Activated CD4-positive, alpha-beta T cell treated with anti-CD3 and anti-CD28 coated beads, Interleukin-2, amount 10 ng/mL, durations not matched to agents 24 days and 14 days (primary cell): Measurements from ENCODE around the gene IGFBP5. TPM values are rescaled to one million over a fixed set of nuclear protein-coding genes. Genes with fewer than 3 reads are reported as not detected.

Experiments
- DNase-seq: peaks from one replicate; pipeline ENCODE4 v3.0.0; 2022
- H3K27ac Mint-ChIP-seq: one replicate; pipeline ENCODE4 v1.8.0; 2022; ENCODE audit warnings: mild to moderate bottlenecking, mixed read lengths
- H3K27me3 Mint-ChIP-seq: one replicate; pipeline ENCODE4 v1.8.0; 2022; ENCODE audit warnings: mixed read lengths
- H3K36me3 Mint-ChIP-seq: one replicate; pipeline ENCODE4 v1.8.0; 2022; ENCODE audit warnings: low read depth, mild to moderate bottlenecking, mixed read lengths
- H3K4me1 Mint-ChIP-seq: one replicate; pipeline ENCODE4 v1.8.0; 2021; ENCODE audit warnings: mixed read lengths
- H3K4me3 Mint-ChIP-seq: one replicate; pipeline ENCODE4 v1.8.0; 2022; ENCODE audit warnings: mild to moderate bottlenecking, moderate library complexity, mixed read lengths
- H3K9me3 Mint-ChIP-seq: one replicate; pipeline ENCODE4 v1.8.0; 2021; ENCODE audit warnings: mixed read lengths
- intact Hi-C: fragments of 100-400 bp; cut with micrococcal nuclease; formaldehyde crosslinking; loops from one replicate; pipeline ENCODE4 v1.15.1; 2023
- total RNA-seq: library from RNA; stranded (reverse); gene quantifications from 2 replicates; pipeline ENCODE4 v1.2.3, GENCODE V29; 2022

The IGFBP5 gene
- total RNA-seq, 1 donor from 2014 or later, result not detected

DNA sequence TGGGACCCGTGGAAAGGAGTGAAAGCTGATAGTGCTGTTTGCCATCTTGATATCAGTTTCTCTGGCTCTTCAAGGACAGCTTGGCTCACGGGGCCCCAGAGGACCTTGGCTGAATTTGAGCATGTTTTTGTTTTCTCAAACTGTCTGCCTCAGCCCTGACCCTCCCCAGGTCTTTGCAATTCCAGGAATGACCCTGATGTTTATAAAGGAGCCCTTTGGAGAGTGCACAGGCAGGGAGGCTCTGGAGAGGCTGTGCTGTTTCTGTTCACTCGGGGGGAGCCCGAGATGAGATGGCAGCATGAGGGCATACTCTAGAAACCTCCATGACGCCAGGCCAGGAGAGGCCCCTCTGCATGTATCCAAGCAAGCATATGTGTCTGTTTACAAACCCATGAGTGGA, 45.8 kb downstream of the IGFBP5 start:
- intact Hi-C loops, result no loop called here
- peaks cover 5% of the 10 kb centered on the region for H3K9me3 Mint-ChIP-seq
- H3K4me1 Mint-ChIP-seq, result peaks cover 8% of the 10 kb centered on the region
- peaks cover 11% of the 10 kb centered on the region for H3K36me3 Mint-ChIP-seq
- no peak for DNase-seq
- H3K27ac Mint-ChIP-seq, result no peak overlapping the region
- H3K27me3 Mint-ChIP-seq, result peaks cover 6% of the 10 kb centered on the region
- H3K4me3 Mint-ChIP-seq, result no peak overlapping the region

DNA sequence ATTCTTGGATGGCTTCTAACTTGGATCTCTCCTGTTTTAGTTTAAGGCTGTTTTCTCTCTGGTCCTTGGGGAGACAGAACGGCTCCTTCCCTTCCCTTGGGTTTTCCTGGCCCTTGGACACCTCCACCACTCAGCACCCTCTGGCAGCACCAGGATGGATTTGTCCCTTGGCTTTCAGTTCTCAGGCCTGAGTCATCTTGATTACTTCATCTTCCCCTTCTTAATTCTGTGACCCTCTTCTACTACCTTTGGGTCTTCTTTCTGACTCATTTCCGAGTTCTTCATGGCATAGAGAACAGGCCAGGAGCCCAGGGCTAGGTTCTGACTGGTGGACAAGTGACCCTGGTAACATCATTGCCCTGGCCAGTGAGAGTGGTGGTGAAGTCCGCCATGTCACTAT, 47.2 kb downstream of the IGFBP5 start:
- intact Hi-C loops, result no loop called here
- Mint-ChIP-seq H3K27me3 (peaks cover 6% of the 10 kb centered on the region), H3K9me3 (peaks cover 7% of the 10 kb centered on the region), H3K36me3 (peaks cover 11% of the 10 kb centered on the region), H3K27ac (no peak overlapping the region), H3K4me3 (no peak overlapping the region), H3K4me1 (peaks cover 9% of the 10 kb centered on the region)
- no peak for DNase-seq

DNA sequence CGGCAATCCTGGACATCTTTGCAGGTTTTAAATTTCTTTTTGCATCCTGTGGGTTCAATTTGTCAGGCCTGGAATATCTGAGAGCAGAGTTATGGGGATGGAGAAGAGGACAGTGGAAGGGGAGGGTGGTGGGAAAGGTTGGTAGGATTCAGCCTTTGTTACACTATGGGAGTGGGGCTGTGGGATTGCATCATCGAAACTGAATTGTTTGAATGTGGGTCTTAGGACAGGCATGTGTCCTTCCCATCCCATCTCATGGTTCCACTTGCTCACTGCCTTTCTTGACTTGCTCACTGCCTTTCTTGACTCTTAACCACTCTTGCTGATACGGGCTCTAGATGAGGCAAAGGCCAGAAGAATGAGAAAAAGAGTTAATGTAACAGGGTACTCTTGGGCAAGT, 49.2 kb downstream of the IGFBP5 start:
- Mint-ChIP-seq H3K27ac (no peak overlapping the region), H3K27me3 (peaks cover 6% of the 10 kb centered on the region), H3K4me1 (peaks cover 7% of the 10 kb centered on the region), H3K4me3 (no peak overlapping the region), H3K36me3 (peaks cover 11% of the 10 kb centered on the region), H3K9me3 (peaks cover 7% of the 10 kb centered on the region)
- intact Hi-C loops, result no loop called here
- no peak for DNase-seq

DNA sequence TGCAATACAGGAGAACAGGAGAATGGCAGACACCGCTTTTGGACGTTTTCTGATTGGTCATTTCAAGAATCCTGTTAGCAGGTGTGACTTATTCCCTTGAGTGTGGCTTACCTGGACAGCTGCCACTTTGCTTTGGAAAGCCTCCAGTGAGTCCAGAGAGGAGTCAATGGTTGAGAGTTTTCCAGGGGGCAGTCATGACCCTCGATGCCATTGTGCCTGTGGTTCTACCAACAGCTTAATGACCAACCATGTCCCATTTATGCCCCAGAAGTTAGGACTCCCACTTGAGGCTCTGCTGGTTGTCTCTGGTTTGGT, 49.8 kb downstream of the IGFBP5 start:
- H3K27ac Mint-ChIP-seq, result no peak overlapping the region
- H3K27me3 Mint-ChIP-seq, result peaks cover 6% of the 10 kb centered on the region
- H3K36me3 Mint-ChIP-seq, result peaks cover 11% of the 10 kb centered on the region
- H3K4me1 Mint-ChIP-seq, result peaks cover 7% of the 10 kb centered on the region
- intact Hi-C loops, result no loop called here
- peaks cover 7% of the 10 kb centered on the region for H3K9me3 Mint-ChIP-seq
- H3K4me3 Mint-ChIP-seq, result no peak overlapping the region
- no peak for DNase-seq

- peaks cover 7% of the 10 kb centered on the region for H3K9me3 Mint-ChIP-seq
- no peak overlapping the region for H3K27ac Mint-ChIP-seq
- peaks cover 6% of the 10 kb centered on the region for H3K27me3 Mint-ChIP-seq
- peaks cover 7% of the 10 kb centered on the region for H3K4me1 Mint-ChIP-seq
- intact Hi-C loops, result no loop called here
- peaks cover 12% of the 10 kb centered on the region for H3K36me3 Mint-ChIP-seq
- no peak overlapping the region for H3K4me3 Mint-ChIP-seq
- no peak for DNase-seq
These were observed 50.3 kb downstream of the IGFBP5 start for GRCh38 chr2:216644842-216645635.

DNA sequence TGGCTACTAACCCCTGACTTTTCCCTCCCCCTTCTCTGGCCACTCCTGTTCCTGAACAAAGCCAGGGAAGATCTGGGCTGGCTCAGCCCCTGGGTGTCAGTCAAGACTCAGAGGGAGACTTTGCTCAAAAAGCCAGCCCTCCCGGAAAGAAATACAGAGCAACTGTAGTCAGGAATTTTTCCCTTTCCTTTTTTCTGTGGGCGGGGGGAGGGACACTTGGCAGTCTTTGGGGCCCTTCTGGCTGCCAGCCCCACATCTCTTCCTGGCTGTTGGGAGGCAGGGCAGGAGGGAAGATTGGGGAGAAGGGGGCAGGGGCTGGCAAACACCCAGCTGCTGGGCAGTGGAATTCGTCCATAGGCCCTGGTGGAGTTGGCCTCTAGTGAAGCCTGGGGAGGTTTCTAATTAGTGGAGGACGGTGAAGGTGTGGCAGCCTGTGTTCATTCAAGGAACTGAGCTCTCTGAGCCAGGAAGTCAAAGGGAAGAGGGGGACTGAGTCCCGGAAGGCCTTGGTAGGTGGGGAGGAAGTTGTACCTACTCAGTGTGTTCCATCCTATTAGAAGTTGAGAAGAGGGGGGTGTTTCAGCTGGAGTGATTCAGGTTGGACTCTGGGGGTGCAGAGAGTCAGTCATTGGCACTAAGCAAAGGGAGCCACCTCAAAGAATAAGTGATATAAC, 51.2 kb downstream of the IGFBP5 start:
- peaks cover 8% of the 10 kb centered on the region for H3K4me1 Mint-ChIP-seq
- no peak overlapping the region for H3K27ac Mint-ChIP-seq
- peaks cover 8% of the 10 kb centered on the region for H3K27me3 Mint-ChIP-seq
- H3K4me3 Mint-ChIP-seq, result no peak overlapping the region
- intact Hi-C loops, result no loop called here
- peaks cover 16% of the 10 kb centered on the region for H3K36me3 Mint-ChIP-seq
- DNase-seq, result no peak
- peaks cover 7% of the 10 kb centered on the region for H3K9me3 Mint-ChIP-seq

- Mint-ChIP-seq H3K27ac (no peak overlapping the region), H3K4me3 (no peak overlapping the region), H3K4me1 (peaks cover 30% of the 10 kb centered on the region), H3K27me3 (peaks cover 42% of the 10 kb centered on the region), H3K9me3 (no peaks in the 10 kb centered on the region), H3K36me3 (peaks cover 21% of the 10 kb centered on the region)
- intact Hi-C loops, result no loop called here
- no peak for DNase-seq
These were observed 57.9 kb downstream of the IGFBP5 start for GRCh38 chr2:216637472-216637871.

DNA sequence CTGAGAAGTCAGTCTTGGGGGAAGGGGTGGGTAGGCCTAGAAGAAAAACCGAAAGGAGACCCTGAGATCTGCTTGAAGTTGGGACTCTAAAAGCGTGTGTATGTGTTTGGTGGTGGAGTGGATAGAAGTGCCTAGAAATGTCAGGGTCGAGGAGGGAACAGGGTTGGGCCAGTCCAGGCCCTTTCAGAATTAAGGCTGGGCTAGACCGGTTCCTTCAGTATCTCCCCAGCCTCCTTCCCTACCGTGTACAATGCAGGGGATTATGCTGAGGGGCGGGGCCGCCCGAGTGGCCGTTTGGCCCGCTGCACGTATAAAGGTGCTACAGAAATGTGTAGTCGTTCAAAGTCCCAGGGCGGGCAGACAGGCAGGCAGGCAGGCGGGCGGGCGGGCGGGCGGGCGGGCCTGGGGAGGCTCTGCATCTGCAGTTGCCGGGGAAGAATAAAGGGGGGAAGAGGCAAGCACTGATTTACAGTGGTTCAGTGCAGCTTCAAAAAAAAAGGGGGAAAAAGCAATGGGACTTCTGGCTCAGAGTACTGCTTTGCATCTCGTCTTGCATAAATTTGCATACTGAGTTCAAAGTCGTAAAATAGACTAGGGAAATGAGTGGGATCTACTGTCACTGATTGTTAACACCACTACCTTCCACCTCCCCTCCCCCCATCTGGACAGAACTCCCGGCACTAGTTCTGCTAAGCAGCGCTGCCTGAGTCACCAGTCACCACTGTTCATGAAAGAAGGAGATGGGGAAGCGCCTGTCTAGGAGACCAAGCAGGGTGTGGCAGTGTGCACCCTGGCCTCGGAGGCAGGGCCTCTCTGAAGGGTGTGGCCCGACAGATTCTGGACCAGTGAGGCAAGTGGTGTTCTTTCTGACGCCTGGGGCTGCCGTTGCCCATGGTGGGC, 58.5 kb downstream of the IGFBP5 start:
- Mint-ChIP-seq H3K4me1 (peaks cover 30% of the 10 kb centered on the region), H3K36me3 (peaks cover 21% of the 10 kb centered on the region), H3K9me3 (no peaks in the 10 kb centered on the region), H3K4me3 (peak overlapping the region; percentile 88), H3K27me3 (peaks cover 49% of the 10 kb centered on the region), H3K27ac (no peak overlapping the region)
- no peak for DNase-seq
- intact Hi-C loops, result no loop called here

DNA sequence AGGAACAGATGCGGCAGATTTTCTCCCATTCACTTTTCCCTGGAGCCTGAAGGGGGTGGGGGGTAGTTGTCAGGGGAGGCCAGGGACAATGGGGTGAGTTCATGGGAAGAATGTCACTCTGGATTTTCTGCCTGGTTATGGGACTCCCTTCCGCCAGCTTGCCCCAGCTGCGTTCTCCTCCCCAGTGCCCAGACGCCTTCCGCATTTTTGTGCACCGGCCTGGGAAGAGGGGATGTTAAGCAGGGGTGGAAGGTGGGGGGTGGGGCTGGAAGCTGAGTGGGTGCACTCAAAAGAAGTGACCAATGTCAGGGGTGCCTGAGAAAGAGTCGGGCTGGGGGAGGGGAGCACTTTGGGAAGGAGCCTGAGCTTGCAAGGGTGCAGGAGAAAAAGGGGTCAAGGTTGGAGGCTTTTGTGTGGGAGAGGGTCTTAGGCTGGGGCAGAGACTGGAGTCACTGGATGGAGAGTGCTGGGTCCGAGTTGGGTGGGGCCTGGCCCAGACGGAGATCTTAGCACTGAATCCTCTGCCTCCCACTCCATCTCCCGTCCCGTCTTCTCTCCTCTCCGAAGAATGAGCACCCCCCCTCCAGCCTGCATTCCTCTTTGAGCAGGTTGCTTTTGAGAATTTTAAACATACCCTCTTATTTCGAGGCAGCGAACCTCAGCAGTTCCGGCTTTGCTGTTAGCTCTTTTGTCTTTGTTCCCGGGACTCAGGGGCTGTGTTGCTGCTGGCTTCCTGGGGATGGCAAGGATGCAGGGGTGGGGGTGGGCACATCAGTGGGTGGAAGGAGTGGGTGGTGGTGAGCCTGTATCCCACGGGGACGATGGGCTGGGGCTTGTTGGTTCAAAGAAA, 59.4 kb downstream of the IGFBP5 start:
- H3K27ac Mint-ChIP-seq, result no peak overlapping the region
- peaks cover 21% of the 10 kb centered on the region for H3K36me3 Mint-ChIP-seq
- intact Hi-C loops, result no loop called here
- H3K4me3 Mint-ChIP-seq, result peak overlapping the region; percentile 88
- H3K4me1 Mint-ChIP-seq, result peaks cover 30% of the 10 kb centered on the region
- DNase-seq, result no peak
- no peaks in the 10 kb centered on the region for H3K9me3 Mint-ChIP-seq
- peaks cover 55% of the 10 kb centered on the region for H3K27me3 Mint-ChIP-seq

DNA sequence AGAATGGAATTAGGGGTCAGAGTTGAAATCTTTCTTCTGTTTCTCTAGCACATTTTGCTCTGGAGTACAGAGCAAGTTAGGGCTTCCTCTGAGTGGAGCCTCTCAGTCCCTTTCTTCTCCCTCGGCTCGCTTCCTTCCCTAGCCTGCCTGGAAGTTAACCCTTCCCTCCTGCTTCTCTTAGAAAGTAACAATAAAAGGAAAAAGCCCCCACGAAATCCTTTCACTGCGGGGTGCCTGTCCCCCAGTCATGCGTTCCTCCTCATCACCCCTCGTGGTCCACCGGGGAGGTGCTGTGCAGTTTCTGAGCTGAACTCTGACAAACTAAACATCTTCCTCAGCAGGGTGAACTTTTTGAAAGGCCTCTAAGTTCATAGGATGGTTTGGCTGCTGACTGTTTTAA, 60.2 kb downstream of the IGFBP5 start:
- peaks cover 58% of the 10 kb centered on the region for H3K27me3 Mint-ChIP-seq
- DNase-seq, result peak; percentile 60

GRCh38 chr2:216634370-216635148, 60.8 kb downstream of the IGFBP5 start:
- Mint-ChIP-seq H3K36me3 (peaks cover 17% of the 10 kb centered on the region), H3K4me3 (peak overlapping the region; percentile 95), H3K27me3 (peaks cover 61% of the 10 kb centered on the region), H3K9me3 (no peaks in the 10 kb centered on the region), H3K27ac (peak overlapping the region; percentile 75), H3K4me1 (peaks cover 29% of the 10 kb centered on the region)
- no peak for DNase-seq
- intact Hi-C loops, result no loop called here

More for the DNA sequence above, 60.2 kb downstream of the IGFBP5 start:
- Mint-ChIP-seq H3K9me3 (no peaks in the 10 kb centered on the region), H3K4me1 (peaks cover 30% of the 10 kb centered on the region), H3K27ac (peak overlapping the region; percentile 55), H3K36me3 (peaks cover 21% of the 10 kb centered on the region), H3K4me3 (peak overlapping the region; percentile 88)
- intact Hi-C loops, result no loop called here

- Mint-ChIP-seq H3K36me3 (peaks cover 16% of the 10 kb centered on the region), H3K9me3 (no peaks in the 10 kb centered on the region), H3K4me1 (peaks cover 29% of the 10 kb centered on the region), H3K27ac (peak overlapping the region; percentile 75), H3K27me3 (peaks cover 67% of the 10 kb centered on the region), H3K4me3 (peak overlapping the region; percentile 95)
- intact Hi-C loops, result loop anchor here (1.0 kb wide), 1 partner anchor 27 kb away; no protein-coding TSS in a partner anchor
- DNase-seq, result peak; percentile 66
These were observed 61.6 kb downstream of the IGFBP5 start for GRCh38 chr2:216633616-216634369.
